ENCODE results near the gene MMP24OS. TPM values are rescaled to one million over a fixed set of nuclear protein-coding genes. Genes with fewer than 3 reads are reported as not detected.

The MMP24OS gene
- total and polyA plus RNA-seq, 2 donors (not counting 1 experiment from before 2014, with no cell fraction given): 36.3 to 57.0 TPM

DNA sequence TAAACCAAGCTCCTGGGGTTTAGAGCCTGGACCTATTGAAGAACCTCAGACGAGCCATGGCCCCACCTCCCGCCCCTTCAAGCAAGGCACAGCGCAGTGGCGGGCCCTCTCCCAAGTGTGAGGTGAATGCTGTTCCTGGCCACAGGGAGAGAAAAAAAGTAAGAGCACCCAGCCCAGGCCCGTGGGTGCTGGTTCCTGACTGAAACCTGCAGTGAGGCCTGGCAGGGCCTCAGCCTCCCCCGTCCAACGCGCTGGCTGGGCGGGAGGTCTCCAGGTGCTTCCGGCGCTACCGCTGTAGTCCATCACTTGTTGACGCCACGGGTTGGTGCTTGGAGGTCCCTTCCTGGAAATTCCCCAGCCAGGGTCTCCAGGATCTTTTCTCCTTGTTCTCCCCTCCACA, 19.8 kb upstream of the MMP24OS start:
- Mint-ChIP-seq H3K4me1 (no peaks in the 10 kb centered on the region), H3K27me3 (peaks cover 21% of the 10 kb centered on the region), H3K4me3 (no peak overlapping the region), H3K9me3 (ENCODE audit: insufficient read depth) (no peaks in the 10 kb centered on the region), H3K27ac (no peak overlapping the region)
- H3K27ac ChIP-seq (ENCODE audit: low read length in 2 of 2): no peak overlapping the region
- TF ChIP-seq CTCF (IDR thresholded peaks at IDR 0.05) (no peak), EZH2 (IDR thresholded peaks at IDR 0.05; ENCODE audit: borderline replicate concordance, insufficient read depth, low read depth, low read length, poor library complexity, severe bottlenecking) (no peak)
- no peaks in the 10 kb centered on the region for H3K9me3 ChIP-seq (ENCODE audit: control extremely low read depth in 1 of 3, control insufficient read depth in 2 of 3, insufficient read depth in 1 of 3, low read length in 2 of 3)
- no peaks in the 10 kb centered on the region for H3K79me2 ChIP-seq (ENCODE audit: control insufficient read depth, insufficient read depth, low read length)
- no peaks in the 10 kb centered on the region for H3K4me1 ChIP-seq (ENCODE audit: control insufficient read depth in 2 of 2, insufficient read depth in 2 of 2, low read length in 2 of 2)
- H4K20me1 ChIP-seq (ENCODE audit: control insufficient read depth, insufficient read depth, low read length, poor library complexity, severe bottlenecking): no peaks in the 10 kb centered on the region
- ATAC-seq (ENCODE audit: low read depth) (no peak), DNase-seq (no peak)
- no peak overlapping the region for H3K4me2 ChIP-seq (replicated peaks; ENCODE audit: low read depth, low read length, poor library complexity, severe bottlenecking)
- POLR2A ChIA-PET: no interaction called here
- CTCF ChIA-PET: no interaction called here
- H3K4me3 ChIP-seq (ENCODE audit: control extremely low read depth in 1 of 5, extremely low read depth in 1 of 5, insufficient read depth in 1 of 5, low read depth in 2 of 5, low read length in 4 of 5): no peak overlapping the region
- intact Hi-C loops (cut with micrococcal nuclease): no loop called here
- H2AFZ ChIP-seq (ENCODE audit: insufficient read depth, low read depth, low read length, poor library complexity, severe bottlenecking): no peak overlapping the region
- no peak overlapping the region for H3K9ac ChIP-seq (ENCODE audit: low read length)
- peaks cover 0 to 11% (median 2%) of the 10 kb centered on the region in 4 experiments for H3K27me3 ChIP-seq (replicated peaks in 1 of 4; ENCODE audit: control extremely low read depth in 1 of 4, control insufficient read depth in 3 of 4, insufficient read depth in 4 of 4, low read length in 3 of 4)
- 90% methylated on average over 14 of the region's 14 CpGs for whole genome bisulfite sequencing (ENCODE audit: insufficient coverage)
- no peaks in the 10 kb centered on the region for H3K36me3 ChIP-seq (replicated peaks in 1 of 2; ENCODE audit: control extremely low read depth in 1 of 2, control insufficient read depth in 1 of 2, extremely low read depth in 1 of 2, insufficient read depth in 2 of 2, low read length in 1 of 2)

GRCh38 chr20:35297155-35297554, 19.2 kb upstream of the MMP24OS start:
- Histone ChIP-seq H2AFZ (ENCODE audit: insufficient read depth, low read depth, low read length, poor library complexity, severe bottlenecking) (no peak overlapping the region), H3K9ac (ENCODE audit: low read length) (no peak overlapping the region), H3K4me1 (ENCODE audit: control insufficient read depth in 2 of 2, insufficient read depth in 2 of 2, low read length in 2 of 2) (no peaks in the 10 kb centered on the region), H4K20me1 (ENCODE audit: control insufficient read depth, insufficient read depth, low read length, poor library complexity, severe bottlenecking) (no peaks in the 10 kb centered on the region), H3K27ac (ENCODE audit: low read length in 2 of 2) (no peak overlapping the region), H3K27me3 (replicated peaks in 1 of 4; ENCODE audit: control extremely low read depth in 1 of 4, control insufficient read depth in 3 of 4, insufficient read depth in 4 of 4, low read length in 3 of 4) (peaks cover 0 to 12% (median 3%) of the 10 kb centered on the region in 4 experiments), H3K79me2 (ENCODE audit: control insufficient read depth, insufficient read depth, low read length) (no peaks in the 10 kb centered on the region), H3K36me3 (replicated peaks in 1 of 2; ENCODE audit: control extremely low read depth in 1 of 2, control insufficient read depth in 1 of 2, extremely low read depth in 1 of 2, insufficient read depth in 2 of 2, low read length in 1 of 2) (no peaks in the 10 kb centered on the region), H3K9me3 (ENCODE audit: control extremely low read depth in 1 of 3, control insufficient read depth in 2 of 3, insufficient read depth in 1 of 3, low read length in 2 of 3) (no peaks in the 10 kb centered on the region), H3K4me2 (replicated peaks; ENCODE audit: low read depth, low read length, poor library complexity, severe bottlenecking) (no peak overlapping the region), H3K4me3 (ENCODE audit: control extremely low read depth in 1 of 5, extremely low read depth in 1 of 5, insufficient read depth in 1 of 5, low read depth in 2 of 5, low read length in 4 of 5) (no peak overlapping the region)
- WGBS (ENCODE audit: insufficient coverage): 85% methylated on average over 5 of the region's 8 CpGs
- H3K4me1 Mint-ChIP-seq: no peaks in the 10 kb centered on the region
- ATAC-seq (ENCODE audit: low read depth): no peak
- ChIA-PET POLR2A (no interaction called here), CTCF (no interaction called here)
- intact Hi-C loops (cut with micrococcal nuclease): no loop called here
- TF ChIP-seq EZH2 (IDR thresholded peaks at IDR 0.05; ENCODE audit: borderline replicate concordance, insufficient read depth, low read depth, low read length, poor library complexity, severe bottlenecking) (no peak), CTCF (IDR thresholded peaks at IDR 0.05) (no peak)
- no peak for DNase-seq
- H3K27me3 Mint-ChIP-seq: peaks cover 24% of the 10 kb centered on the region
- no peak overlapping the region for H3K27ac Mint-ChIP-seq
- H3K4me3 Mint-ChIP-seq: no peak overlapping the region
- no peaks in the 10 kb centered on the region for H3K9me3 Mint-ChIP-seq (ENCODE audit: insufficient read depth)

Data from B cell (primary cell).